HL-60 (cell line): ENCODE measurements around the gene NF2.

Experiments
- POLR2AphosphoS5 ChIP-seq: IDR thresholded peaks from 2 replicates; pipeline ENCODE4 v1.6.1; 2012; ENCODE audit warnings: low read depth
- TF ChIP-seq, protein P1 (sequence below): IDR thresholded peaks from one replicate; pipeline ENCODE4 v1.5.1; 2011; ENCODE audit warnings: low read length, control low read depth, inconsistent platforms; ENCODE audit not compliant: insufficient read depth

DNA sequence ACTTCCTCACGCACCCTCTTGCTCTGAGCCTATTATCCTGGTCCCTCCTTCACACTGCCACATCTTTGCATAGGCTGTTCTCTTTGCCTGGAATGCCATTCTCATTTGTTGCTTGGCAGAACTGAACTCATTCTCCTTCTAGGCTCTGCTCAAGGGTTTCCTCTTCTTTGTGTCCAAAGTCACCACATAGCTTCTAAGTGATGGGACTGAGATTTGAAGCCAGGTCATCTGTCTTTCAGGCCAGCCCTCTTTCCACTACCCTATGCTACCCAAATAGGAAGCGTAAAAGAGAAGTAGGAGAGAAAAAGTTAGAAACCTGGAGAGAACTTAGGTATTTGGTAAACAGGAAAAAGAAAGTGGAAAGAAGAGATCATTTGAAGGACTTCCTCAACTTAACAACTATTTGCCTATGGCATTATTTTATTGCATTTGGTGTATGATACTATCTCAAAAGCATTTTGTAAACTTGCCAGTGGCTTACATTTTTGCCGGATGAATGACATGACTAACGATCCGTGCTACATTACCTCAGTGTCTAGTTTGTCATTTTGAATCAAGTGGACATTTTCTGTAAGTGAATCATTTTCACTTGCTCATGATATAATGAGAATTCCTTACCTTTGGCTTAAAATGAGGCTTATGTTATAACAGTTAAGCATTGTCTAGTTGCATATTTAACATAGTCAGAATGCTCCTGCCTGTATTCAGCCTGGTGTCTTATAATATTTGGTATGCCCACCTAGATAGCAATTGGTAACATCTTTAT, 18.5 kb downstream of the NF2 start:
- TF ChIP-seq, protein P1, sequence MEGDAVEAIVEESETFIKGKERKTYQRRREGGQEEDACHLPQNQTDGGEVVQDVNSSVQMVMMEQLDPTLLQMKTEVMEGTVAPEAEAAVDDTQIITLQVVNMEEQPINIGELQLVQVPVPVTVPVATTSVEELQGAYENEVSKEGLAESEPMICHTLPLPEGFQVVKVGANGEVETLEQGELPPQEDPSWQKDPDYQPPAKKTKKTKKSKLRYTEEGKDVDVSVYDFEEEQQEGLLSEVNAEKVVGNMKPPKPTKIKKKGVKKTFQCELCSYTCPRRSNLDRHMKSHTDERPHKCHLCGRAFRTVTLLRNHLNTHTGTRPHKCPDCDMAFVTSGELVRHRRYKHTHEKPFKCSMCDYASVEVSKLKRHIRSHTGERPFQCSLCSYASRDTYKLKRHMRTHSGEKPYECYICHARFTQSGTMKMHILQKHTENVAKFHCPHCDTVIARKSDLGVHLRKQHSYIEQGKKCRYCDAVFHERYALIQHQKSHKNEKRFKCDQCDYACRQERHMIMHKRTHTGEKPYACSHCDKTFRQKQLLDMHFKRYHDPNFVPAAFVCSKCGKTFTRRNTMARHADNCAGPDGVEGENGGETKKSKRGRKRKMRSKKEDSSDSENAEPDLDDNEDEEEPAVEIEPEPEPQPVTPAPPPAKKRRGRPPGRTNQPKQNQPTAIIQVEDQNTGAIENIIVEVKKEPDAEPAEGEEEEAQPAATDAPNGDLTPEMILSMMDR: no peak
- TF ChIP-seq POLR2AphosphoS5: no peak
